Caki2 (cell line): Measurements from ENCODE around the gene ANO10. TPM values are rescaled to one million over a fixed set of nuclear protein-coding genes. Genes with fewer than 3 reads are reported as not detected.

Experiments used
- DNase-seq: peaks from one replicate; pipeline ENCODE4 v3.0.0-alpha.2; 2015; ENCODE audit warnings: low read depth
- in situ Hi-C: cut with HindIII; loops from 2 replicates; pipeline ENCODE4 v1.10.0; 2016; ENCODE audit warnings: low sequenced_read_pairs, low pct_unique_long_range_greater_than_20kb, mixed read lengths
- total RNA-seq: library from RNA; depleted of rRNA; stranded (reverse); fragments of >200 nt; shearing (Covaris generic); gene quantifications from 2 replicates; pipeline ENCODE4 v1.2.3, GENCODE V29; 2014; ENCODE audit warnings: low replicate concordance; rRNA removed

ANO10 gene
- total RNA-seq, 1 experiment from 2014 or later = 14.9 TPM

DNA sequence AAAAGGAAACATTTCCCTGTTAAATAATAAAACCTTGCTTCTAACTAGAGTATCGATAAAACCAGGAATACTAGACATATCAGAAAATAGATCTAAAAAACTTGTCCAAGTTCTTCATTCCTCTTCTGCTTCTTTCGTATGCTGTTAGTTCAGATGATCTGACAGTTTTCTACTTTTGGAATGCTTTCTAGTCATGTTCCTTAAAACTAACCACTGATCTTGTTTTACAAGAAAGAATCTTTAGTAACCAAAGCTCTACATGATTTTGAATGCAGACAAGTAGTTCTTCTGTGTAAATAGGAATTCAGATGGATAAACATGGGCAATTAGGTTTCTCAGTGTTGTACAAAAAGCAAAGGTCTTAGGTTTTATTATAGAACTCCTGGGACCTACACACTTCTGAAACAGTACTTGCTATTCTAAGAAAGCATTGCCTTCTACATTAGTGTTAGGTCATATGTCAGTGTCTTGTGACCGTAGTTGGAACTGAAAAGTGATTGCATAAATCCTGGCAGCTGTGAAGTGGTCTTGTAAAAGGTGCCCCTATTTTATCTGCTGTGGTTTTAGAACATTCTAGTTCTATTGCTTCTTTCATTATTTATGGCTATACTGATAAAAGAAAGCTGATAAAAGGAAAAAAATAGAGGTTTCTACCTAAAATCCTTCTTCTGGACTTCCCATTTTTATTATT, 294.8 kb downstream of the ANO10 start:
- in situ Hi-C loops = no loop called here

GRCh38 chr3:43323541-43323940, 298.3 kb downstream of the ANO10 start:
- DNase-seq = no peak
- in situ Hi-C loops = no loop called here

More for the DNA sequence above, 294.8 kb downstream of the ANO10 start:
- DNase-seq = no peak

DNA sequence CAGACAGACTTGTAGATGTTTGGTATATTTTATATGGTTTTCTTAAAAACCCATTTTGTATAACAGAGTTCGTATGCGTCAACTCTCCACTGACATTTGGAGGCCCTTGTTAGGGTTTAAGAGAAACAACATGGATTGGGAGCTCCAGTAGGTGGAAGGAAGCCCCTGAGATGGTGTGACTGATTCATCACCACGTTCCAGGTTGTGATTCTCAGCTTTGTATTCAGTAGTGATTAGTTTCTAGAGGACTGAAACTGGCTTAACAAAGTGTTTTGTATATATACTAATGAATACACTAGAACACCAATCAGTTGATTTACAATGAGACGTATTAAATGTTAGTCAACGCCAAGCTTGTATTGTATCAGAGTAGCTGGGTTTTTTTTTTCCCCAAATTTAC, 301.5 kb downstream of the ANO10 start:
- no peak for DNase-seq
- in situ Hi-C loops = no loop called here

DNA sequence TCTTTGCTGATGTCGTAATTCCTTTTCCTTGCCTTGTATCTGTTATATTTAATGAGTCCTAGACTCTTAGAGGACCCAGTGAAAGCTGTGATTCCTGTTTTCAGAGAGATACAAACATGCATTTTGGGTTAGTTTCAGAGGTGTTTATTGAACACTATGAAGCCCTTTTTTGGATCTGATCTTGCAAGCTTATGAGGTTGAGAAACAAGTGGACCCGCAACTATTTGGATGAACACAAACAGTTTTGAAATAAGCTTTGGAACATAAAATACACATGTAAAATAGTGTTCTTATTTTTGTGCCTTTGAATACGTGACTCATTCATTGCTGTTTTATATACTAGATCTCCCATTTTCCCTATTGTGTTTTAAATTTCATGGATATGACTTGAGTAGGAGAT, 302.0 kb downstream of the ANO10 start:
- DNase-seq = no peak
- in situ Hi-C loops = no loop called here

- in situ Hi-C loops = no loop called here
- no peak for DNase-seq
Measured at GRCh38 chr3:43319376-43319775, 302.4 kb downstream of the ANO10 start.

DNA sequence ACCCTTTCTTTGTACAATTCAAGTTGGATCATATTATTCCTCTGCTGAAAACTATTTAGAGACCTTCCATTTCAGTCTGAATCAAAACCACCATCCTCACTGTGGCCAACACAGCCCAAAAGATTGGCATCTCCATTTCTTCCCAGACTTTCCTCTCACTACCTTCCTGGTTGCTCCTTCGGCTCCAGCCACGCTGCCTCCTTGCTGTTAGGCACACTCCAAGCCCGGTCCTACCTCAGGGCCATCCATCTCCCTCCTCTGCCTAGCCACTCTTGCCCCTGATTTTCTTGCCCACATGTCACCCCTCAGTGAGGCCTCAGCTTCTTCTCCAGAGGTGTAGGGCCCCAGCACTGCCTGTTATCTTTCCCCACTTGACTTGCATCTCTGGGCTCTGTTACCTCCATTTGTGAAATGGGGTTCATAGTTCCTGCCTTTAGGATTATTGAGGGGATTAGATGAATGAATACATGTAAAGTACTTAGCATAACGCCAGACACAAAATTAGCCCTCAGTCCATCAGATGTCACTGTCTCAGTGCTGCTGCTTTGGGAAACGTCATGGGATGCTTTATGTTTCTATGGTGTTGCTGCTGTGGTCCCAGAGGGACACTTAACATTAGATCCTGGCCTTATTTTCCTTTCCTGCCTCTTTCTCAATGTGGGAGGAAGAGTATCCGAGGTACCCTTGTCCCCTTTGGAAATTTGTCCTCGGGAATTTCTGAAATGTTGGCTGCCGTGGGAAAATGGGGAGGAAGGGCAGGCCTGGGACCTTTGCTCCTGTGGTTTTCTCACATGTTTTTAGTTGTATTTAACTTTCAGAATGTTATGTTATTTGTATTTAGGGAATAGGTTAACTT, 304.1 kb downstream of the ANO10 start:
- in situ Hi-C loops = no loop called here

GRCh38 chr3:43316783-43317460, 304.9 kb downstream of the ANO10 start:
- no peak for DNase-seq
- in situ Hi-C loops = no loop called here

More for the DNA sequence above, 304.1 kb downstream of the ANO10 start:
- DNase-seq = no peak

Other genes with a start within 250 kb of the ANO10 start
- gene ABHD5, start 68.9 kb upstream of the ANO10 start, total RNA-seq = 17.2 and 27.6 TPM in 2 replicates